MM.1S (cell line): ENCODE results near the gene GJB5.

Experiments
- DNase-seq: peaks from one replicate; pipeline ENCODE4 v3.0.0-alpha.2; 2015
- H2AFZ ChIP-seq: fragments of 300-600 bp; sonication (generic); 2 replicates; pipeline ENCODE4 v1.6.0; 2016; ENCODE audit warnings: antibody characterized with exemption, low read length
- H3F3A ChIP-seq: fragments of 300-600 bp; sonication (generic); 2 replicates; pipeline ENCODE4 v1.6.1; 2016; ENCODE audit warnings: mild to moderate bottlenecking, antibody characterized with exemption, low read length, moderate library complexity, mixed read lengths; ENCODE audit not compliant: insufficient read depth
- H3K27ac ChIP-seq: fragments of 300-600 bp; sonication (generic); 2 replicates; pipeline ENCODE4 v1.5.1; 2016; ENCODE audit warnings: mild to moderate bottlenecking, low read length
- H3K27me3 ChIP-seq: fragments of 300-600 bp; sonication (generic); replicated peaks from 2 replicates; pipeline ENCODE4 v1.6.0; 2016; ENCODE audit warnings: low read length; ENCODE audit not compliant: insufficient read depth
- H3K36me3 ChIP-seq: fragments of 300-600 bp; sonication (generic); replicated peaks from 2 replicates; pipeline ENCODE4 v1.6.1; 2016; ENCODE audit warnings: mild to moderate bottlenecking, low read length, mixed read lengths; ENCODE audit not compliant: insufficient read depth
- H3K4me1 ChIP-seq: fragments of 300-600 bp; sonication (generic); 2 replicates; pipeline ENCODE4 v1.6.1; 2016; ENCODE audit warnings: low read length, mixed read lengths
- H3K4me2 ChIP-seq: fragments of 300-600 bp; sonication (generic); 2 replicates; pipeline ENCODE4 v1.6.0; 2016; ENCODE audit warnings: low read depth, low read length
- H3K4me3 ChIP-seq: fragments of 300-600 bp; sonication (generic); 2 replicates; pipeline ENCODE4 v1.5.1; 2016; ENCODE audit warnings: low read length, mixed read lengths
- H3K79me2 ChIP-seq: fragments of 300-600 bp; sonication (generic); 2 replicates; pipeline ENCODE4 v1.6.1; 2016; ENCODE audit warnings: mixed run types, low read length, mixed read lengths
- H3K9ac ChIP-seq: fragments of 300-600 bp; sonication (generic); 2 replicates; pipeline ENCODE4 v1.6.1; 2016; ENCODE audit warnings: low read length, mixed read lengths
- H3K9me2 ChIP-seq: fragments of 300-600 bp; sonication (generic); replicated peaks from 2 replicates; pipeline ENCODE4 v1.6.1; 2016; ENCODE audit warnings: mild to moderate bottlenecking, low read length, mixed read lengths; ENCODE audit not compliant: insufficient read depth
- H3K9me3 ChIP-seq: fragments of 300-600 bp; sonication (generic); replicated peaks from 2 replicates; pipeline ENCODE4 v1.6.1; 2016; ENCODE audit warnings: mild to moderate bottlenecking, low read length, mixed read lengths; ENCODE audit not compliant: insufficient read depth
- H4K20me1 ChIP-seq: fragments of 300-600 bp; sonication (generic); 2 replicates; pipeline ENCODE4 v1.6.1; 2016; ENCODE audit warnings: mild to moderate bottlenecking, low read length, moderate library complexity, mixed read lengths; ENCODE audit not compliant: insufficient read depth
- EZH2 ChIP-seq: fragments of 300-600 bp; sonication (generic); optimal IDR thresholded peaks from 2 replicates; pipeline ENCODE3; 2017; ENCODE audit warnings: low read depth, mild to moderate bottlenecking, antibody characterized with exemption, low read length, mixed read lengths
- EZH2phosphoT487 ChIP-seq: fragments of 300-600 bp; sonication (generic); IDR thresholded peaks from 2 replicates; pipeline ENCODE4 v1.6.1; 2018; ENCODE audit warnings: antibody characterized with exemption, low read length
- TF ChIP-seq, protein P1 (sequence below): fragments of 300-600 bp; sonication (generic); IDR thresholded peaks from 2 replicates; pipeline ENCODE4 v1.5.1; 2016; ENCODE audit warnings: antibody characterized with exemption, low read length, mixed read lengths

GJB5 gene

DNA sequence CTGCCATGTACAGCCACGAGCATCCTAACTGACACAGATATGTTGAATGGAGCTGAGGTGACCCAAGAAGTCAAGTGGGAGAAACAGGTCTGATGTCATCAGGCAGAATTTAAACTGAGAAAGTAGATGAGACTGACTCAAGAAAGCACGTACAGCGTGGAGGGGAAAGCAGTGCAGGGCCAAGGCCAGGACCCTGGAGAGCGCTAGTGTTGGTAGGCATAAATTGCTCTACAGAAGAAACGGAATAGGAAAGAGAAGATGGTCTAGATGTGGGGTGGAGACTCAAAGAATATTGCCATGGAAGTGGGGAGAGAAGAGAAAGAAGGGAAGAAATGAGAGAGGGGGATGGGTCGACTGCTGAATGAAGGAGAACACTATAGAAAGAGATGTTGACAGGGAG lies 45.3 kb upstream of the GJB5 start:
- H3F3A ChIP-seq = no peaks in the 10 kb centered on the region
- no peaks in the 10 kb centered on the region for H3K36me3 ChIP-seq
- DNase-seq = no peak
- H4K20me1 ChIP-seq = no peaks in the 10 kb centered on the region
- no peaks in the 10 kb centered on the region for H3K79me2 ChIP-seq
- H2AFZ ChIP-seq = no peak overlapping the region
- H3K9me3 ChIP-seq = no peaks in the 10 kb centered on the region
- no peak overlapping the region for H3K4me2 ChIP-seq
- no peaks in the 10 kb centered on the region for H3K9me2 ChIP-seq
- no peak overlapping the region for H3K4me3 ChIP-seq
- H3K4me1 ChIP-seq = no peaks in the 10 kb centered on the region
- H3K9ac ChIP-seq = no peak overlapping the region
- peaks cover 46% of the 10 kb centered on the region for H3K27me3 ChIP-seq
- H3K27ac ChIP-seq = no peak overlapping the region
- TF ChIP-seq, protein P1, sequence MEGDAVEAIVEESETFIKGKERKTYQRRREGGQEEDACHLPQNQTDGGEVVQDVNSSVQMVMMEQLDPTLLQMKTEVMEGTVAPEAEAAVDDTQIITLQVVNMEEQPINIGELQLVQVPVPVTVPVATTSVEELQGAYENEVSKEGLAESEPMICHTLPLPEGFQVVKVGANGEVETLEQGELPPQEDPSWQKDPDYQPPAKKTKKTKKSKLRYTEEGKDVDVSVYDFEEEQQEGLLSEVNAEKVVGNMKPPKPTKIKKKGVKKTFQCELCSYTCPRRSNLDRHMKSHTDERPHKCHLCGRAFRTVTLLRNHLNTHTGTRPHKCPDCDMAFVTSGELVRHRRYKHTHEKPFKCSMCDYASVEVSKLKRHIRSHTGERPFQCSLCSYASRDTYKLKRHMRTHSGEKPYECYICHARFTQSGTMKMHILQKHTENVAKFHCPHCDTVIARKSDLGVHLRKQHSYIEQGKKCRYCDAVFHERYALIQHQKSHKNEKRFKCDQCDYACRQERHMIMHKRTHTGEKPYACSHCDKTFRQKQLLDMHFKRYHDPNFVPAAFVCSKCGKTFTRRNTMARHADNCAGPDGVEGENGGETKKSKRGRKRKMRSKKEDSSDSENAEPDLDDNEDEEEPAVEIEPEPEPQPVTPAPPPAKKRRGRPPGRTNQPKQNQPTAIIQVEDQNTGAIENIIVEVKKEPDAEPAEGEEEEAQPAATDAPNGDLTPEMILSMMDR = no peak
- TF ChIP-seq EZH2phosphoT487 = no peak
- no peak for TF ChIP-seq EZH2

DNA sequence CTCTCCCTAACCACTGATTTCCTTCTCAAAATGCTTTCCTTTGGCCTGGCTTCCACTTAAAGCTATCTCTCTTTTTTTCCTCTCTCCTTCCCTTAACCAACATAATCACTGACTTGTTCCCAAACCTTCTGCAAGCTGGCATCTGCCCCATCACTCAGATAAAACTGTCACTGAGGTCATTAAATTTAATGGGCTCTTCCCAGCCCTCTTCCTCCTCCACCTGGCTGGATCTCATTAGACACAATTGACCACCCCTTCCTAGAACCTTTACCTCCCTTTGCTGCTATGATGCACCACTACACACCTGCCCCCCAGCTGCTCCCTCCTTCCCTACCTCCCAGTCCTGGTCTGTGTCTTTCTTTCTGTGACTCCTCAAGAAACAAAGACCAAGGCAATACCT lies 44.0 kb upstream of the GJB5 start:
- Histone ChIP-seq H4K20me1 (no peaks in the 10 kb centered on the region), H3K27me3 (peaks cover 40% of the 10 kb centered on the region), H3K36me3 (no peaks in the 10 kb centered on the region), H3K9ac (no peak overlapping the region), H2AFZ (no peak overlapping the region), H3K79me2 (no peaks in the 10 kb centered on the region), H3K9me3 (no peaks in the 10 kb centered on the region), H3K27ac (no peak overlapping the region), H3K4me2 (no peak overlapping the region), H3K9me2 (no peaks in the 10 kb centered on the region), H3K4me3 (no peak overlapping the region), H3F3A (no peaks in the 10 kb centered on the region), H3K4me1 (no peaks in the 10 kb centered on the region)
- TF ChIP-seq, protein P1 = no peak
- no peak for TF ChIP-seq EZH2
- TF ChIP-seq EZH2phosphoT487 = no peak
- no peak for DNase-seq

DNA sequence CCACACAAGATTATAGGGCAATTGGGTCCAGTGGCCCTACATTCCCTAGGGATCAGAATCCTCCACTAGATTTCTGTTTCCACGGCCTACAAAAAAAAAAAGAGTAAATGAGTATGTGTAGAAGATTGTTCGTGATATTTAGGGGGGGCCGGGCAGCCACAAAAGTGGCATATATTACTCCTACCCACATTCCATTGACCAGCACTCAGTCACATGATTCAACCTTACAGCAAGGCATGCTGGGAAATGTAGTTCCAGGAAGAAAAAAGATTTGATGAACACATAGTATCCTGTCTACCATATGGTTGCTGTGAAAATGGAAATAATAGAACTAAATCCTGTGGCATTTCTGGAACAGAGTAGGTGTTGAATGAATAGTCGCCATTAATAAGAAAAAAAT lies 43.4 kb upstream of the GJB5 start:
- no peak overlapping the region for H3K4me2 ChIP-seq
- no peak overlapping the region for H3K4me3 ChIP-seq
- no peaks in the 10 kb centered on the region for H3K4me1 ChIP-seq
- no peaks in the 10 kb centered on the region for H3F3A ChIP-seq
- H2AFZ ChIP-seq = no peak overlapping the region
- H3K9me2 ChIP-seq = no peaks in the 10 kb centered on the region
- H3K9ac ChIP-seq = no peak overlapping the region
- no peak for DNase-seq
- H4K20me1 ChIP-seq = no peaks in the 10 kb centered on the region
- H3K27me3 ChIP-seq = peaks cover 35% of the 10 kb centered on the region
- no peaks in the 10 kb centered on the region for H3K36me3 ChIP-seq
- TF ChIP-seq EZH2phosphoT487 (no peak), EZH2 (no peak)
- TF ChIP-seq, protein P1 = no peak
- H3K79me2 ChIP-seq = no peaks in the 10 kb centered on the region
- H3K9me3 ChIP-seq = no peaks in the 10 kb centered on the region
- H3K27ac ChIP-seq = no peak overlapping the region
